ENCODE data around the gene PSMA5.

DNA sequence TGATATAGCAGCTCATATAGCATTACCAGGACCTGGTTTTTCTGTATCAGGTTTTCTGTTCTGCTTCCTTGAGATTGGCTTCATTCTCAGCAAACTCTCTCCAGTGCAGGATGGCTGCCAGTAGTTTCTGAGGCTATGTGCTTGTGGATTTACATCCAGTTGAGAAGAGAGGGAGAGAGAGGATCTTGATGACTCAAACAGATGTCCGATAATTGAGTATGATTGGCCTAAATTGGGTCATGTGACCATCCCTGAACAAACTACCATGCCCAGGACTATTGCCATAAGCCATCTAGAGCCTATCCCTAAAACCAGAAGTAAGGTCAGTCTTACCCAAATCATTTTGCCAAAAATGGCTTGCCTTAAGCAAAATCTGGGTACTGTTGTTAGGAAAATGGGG, 18.1 kb upstream of the PSMA5 start:
- TF ChIP-seq CTCF (conservative IDR thresholded peaks at IDR 0.05) = no peak
- no peak for TF ChIP-seq ZFX (IDR thresholded peaks at IDR 0.05)
